Muscle layer of colon (tissue), 2 donors: ENCODE results near the gene DIPK2B.

ENCODE experiments used
- H3K27ac ChIP-seq: one replicate; pipeline ENCODE4 v1.7.0; 2013; ENCODE audit warnings: low read depth, mild to moderate bottlenecking, low read length, moderate library complexity
- H3K27me3 ChIP-seq, 2 donors: one replicate each; pipeline ENCODE4 v1.7.0; 2013; ENCODE audit warnings: low read length in 2 of 2, mild to moderate bottlenecking in 2 of 2; ENCODE audit not compliant: insufficient read depth in 2 of 2, control insufficient read depth in 1 of 2
- H3K36me3 ChIP-seq: one replicate; pipeline ENCODE4 v1.7.0; 2013; ENCODE audit warnings: mild to moderate bottlenecking, low read length; ENCODE audit not compliant: insufficient read depth
- H3K4me1 ChIP-seq: one replicate; pipeline ENCODE4 v1.7.0; 2013; ENCODE audit warnings: mild to moderate bottlenecking, low read length; ENCODE audit not compliant: insufficient read depth
- H3K4me3 ChIP-seq, 2 donors: one replicate each; pipeline ENCODE4 v1.7.0; 2013; ENCODE audit warnings: low read length in 2 of 2, low read depth in 1 of 2, mild to moderate bottlenecking in 1 of 2, moderate library complexity in 1 of 2
- H3K9ac ChIP-seq: one replicate; pipeline ENCODE4 v1.7.0; 2013; ENCODE audit warnings: low read length
- H3K9me3 ChIP-seq: one replicate; pipeline ENCODE4 v1.7.0; 2013; ENCODE audit warnings: mild to moderate bottlenecking, low read length
- donor health status: abdominal sarcoma.
- donor health status: Adenocarcinoma of cecum.

DIPK2B gene

GRCh38 chrX:45157647-45158046 is 43.0 kb downstream of the DIPK2B start:
- no peak overlapping the region for H3K9ac ChIP-seq
- H3K9me3 ChIP-seq: no peaks in the 10 kb centered on the region
- no peaks in the 10 kb centered on the region for H3K36me3 ChIP-seq
- peaks cover 0 to 4% of the 10 kb centered on the region in 2 donors for H3K27me3 ChIP-seq
- no peak overlapping the region for H3K4me3 ChIP-seq
- H3K4me1 ChIP-seq: no peaks in the 10 kb centered on the region
- no peak overlapping the region for H3K27ac ChIP-seq

- no peak overlapping the region for H3K27ac ChIP-seq
- no peaks in the 10 kb centered on the region for H3K4me1 ChIP-seq
- H3K4me3 ChIP-seq: no peak overlapping the region
- no peaks in the 10 kb centered on the region for H3K9me3 ChIP-seq
- H3K27me3 ChIP-seq: no peaks in the 10 kb centered on the region
- H3K9ac ChIP-seq: no peak overlapping the region
- no peaks in the 10 kb centered on the region for H3K36me3 ChIP-seq
Measured at GRCh38 chrX:45154462-45154861, 46.2 kb downstream of the DIPK2B start.

GRCh38 chrX:45154033-45154360 is 46.7 kb downstream of the DIPK2B start:
- Histone ChIP-seq H3K4me1 (no peaks in the 10 kb centered on the region), H3K9ac (no peak overlapping the region), H3K36me3 (no peaks in the 10 kb centered on the region), H3K4me3 (no peak overlapping the region), H3K27ac (no peak overlapping the region), H3K9me3 (no peaks in the 10 kb centered on the region), H3K27me3 (no peaks in the 10 kb centered on the region)
